KMS-11 (cell line): ENCODE data around the gene CUL2.
A peak's percentile ranks its signal among the peaks of the same experiment; 100 is the strongest.

Source experiments
- H2AFZ ChIP-seq: fragments of 200-600 bp; sonication (generic); 2 replicates; pipeline ENCODE4 v1.6.1; 2016; ENCODE audit warnings: antibody characterized with exemption, mixed run types, low read depth
- H3K27ac ChIP-seq: fragments of 200-600 bp; sonication (generic); 2 replicates; pipeline ENCODE4 v1.6.1; 2016; ENCODE audit warnings: mild to moderate bottlenecking, mixed run types
- H3K27me3 ChIP-seq: fragments of 200-600 bp; sonication (generic); 2 replicates; pipeline ENCODE4 v1.6.1; 2017; ENCODE audit warnings: mild to moderate bottlenecking, low read depth, mixed run types, moderate library complexity; ENCODE audit not compliant: insufficient read depth
- H3K36me3 ChIP-seq: fragments of 200-600 bp; sonication (generic); 2 replicates; pipeline ENCODE4 v1.6.1; 2017; ENCODE audit warnings: mild to moderate bottlenecking, mixed run types; ENCODE audit not compliant: insufficient read depth
- H3K4me1 ChIP-seq: fragments of 200-600 bp; sonication (generic); 2 replicates; pipeline ENCODE4 v1.6.1; 2016; ENCODE audit warnings: mild to moderate bottlenecking, low read depth, mixed run types; ENCODE audit not compliant: poor library complexity, severe bottlenecking
- H3K4me2 ChIP-seq: fragments of 200-600 bp; sonication (generic); 2 replicates; pipeline ENCODE4 v1.7.0; 2016; ENCODE audit warnings: mild to moderate bottlenecking, mixed run types
- H3K4me3 ChIP-seq: fragments of 200-600 bp; sonication (generic); IDR thresholded peaks from 2 replicates; pipeline ENCODE4 v1.6.1; 2017; ENCODE audit warnings: low read depth, low read length, mixed read lengths; ENCODE audit not compliant: insufficient read depth
- H3K79me2 ChIP-seq: fragments of 200-600 bp; sonication (generic); 2 replicates; pipeline ENCODE4 v1.6.1; 2016; ENCODE audit warnings: low read depth, mixed run types; ENCODE audit not compliant: insufficient read depth
- H3K9ac ChIP-seq: fragments of 200-600 bp; sonication (generic); 2 replicates; pipeline ENCODE4 v1.6.1; 2016; ENCODE audit warnings: mild to moderate bottlenecking, mixed run types
- H4K20me1 ChIP-seq: fragments of 200-600 bp; sonication (generic); 2 replicates; pipeline ENCODE4 v1.6.1; 2016; ENCODE audit warnings: mild to moderate bottlenecking, mixed run types; ENCODE audit not compliant: insufficient read depth
- CTCF ChIP-seq: fragments of 200-600 bp; sonication (generic); conservative IDR thresholded peaks from 2 replicates; pipeline ENCODE4 v1.6.1; 2017; ENCODE audit warnings: low read depth, mild to moderate bottlenecking, antibody characterized with exemption, low read length, moderate library complexity, mixed read lengths

The CUL2 gene

GRCh38 chr10:35132727-35133126, 42.6 kb upstream of the CUL2 start:
- H3K27me3 ChIP-seq: no peaks in the 10 kb centered on the region
- no peaks in the 10 kb centered on the region for H3K36me3 ChIP-seq
- no peak overlapping the region for H3K9ac ChIP-seq
- peaks cover 21% of the 10 kb centered on the region; the same call in 1 of the 2 replicates for H3K79me2 ChIP-seq
- no peaks in the 10 kb centered on the region for H4K20me1 ChIP-seq
- no peak for TF ChIP-seq CTCF
- no peak overlapping the region for H3K4me3 ChIP-seq
- H3K4me1 ChIP-seq: peaks cover 21% of the 10 kb centered on the region
- H2AFZ ChIP-seq: no peak overlapping the region
- H3K4me2 ChIP-seq: no peak overlapping the region
- H3K27ac ChIP-seq: no peak overlapping the region

- TF ChIP-seq CTCF: no peak
- Histone ChIP-seq H3K9ac (no peak overlapping the region), H3K36me3 (no peaks in the 10 kb centered on the region), H3K4me2 (no peak overlapping the region), H3K79me2 (peaks cover 24% of the 10 kb centered on the region; the same call in 1 of the 2 replicates), H3K27me3 (no peaks in the 10 kb centered on the region), H4K20me1 (no peaks in the 10 kb centered on the region), H2AFZ (no peak overlapping the region), H3K4me3 (no peak overlapping the region), H3K4me1 (peaks cover 26% of the 10 kb centered on the region), H3K27ac (no peak overlapping the region)
Measured at GRCh38 chr10:35130663-35131062, 40.5 kb upstream of the CUL2 start.

- Histone ChIP-seq H3K79me2 (peaks cover 24% of the 10 kb centered on the region; the same call in 1 of the 2 replicates), H2AFZ (no peak overlapping the region), H3K36me3 (no peaks in the 10 kb centered on the region), H3K4me2 (no peak overlapping the region), H4K20me1 (no peaks in the 10 kb centered on the region), H3K27ac (no peak overlapping the region), H3K4me1 (peaks cover 26% of the 10 kb centered on the region), H3K9ac (no peak overlapping the region), H3K4me3 (no peak overlapping the region), H3K27me3 (no peaks in the 10 kb centered on the region)
- TF ChIP-seq CTCF: no peak
Measured at GRCh38 chr10:35129185-35129674, 39.1 kb upstream of the CUL2 start.

- TF ChIP-seq CTCF: no peak
- Histone ChIP-seq H3K27ac (peak overlapping the region; percentile 98), H2AFZ (peak overlapping the region; percentile 87), H4K20me1 (no peaks in the 10 kb centered on the region), H3K4me2 (peak overlapping the region; percentile 68), H3K4me1 (peaks cover 25% of the 10 kb centered on the region), H3K36me3 (no peaks in the 10 kb centered on the region), H3K79me2 (peaks cover 24% of the 10 kb centered on the region; the same call in 1 of the 2 replicates), H3K4me3 (peak overlapping the region; percentile 64), H3K9ac (peak overlapping the region; percentile 97), H3K27me3 (no peaks in the 10 kb centered on the region)
Measured at GRCh38 chr10:35127289-35127891, 37.2 kb upstream of the CUL2 start.
